Stomach smooth muscle (tissue), 2 donors: ENCODE results near the gene PDCL3.

ENCODE experiments used
- H3K27ac ChIP-seq: one replicate; pipeline ENCODE4 v1.7.0; 2013; ENCODE audit warnings: mild to moderate bottlenecking, low read length, inconsistent platforms
- H3K27me3 ChIP-seq, 2 donors: one replicate each; pipeline ENCODE4 v1.7.0; 2013; ENCODE audit warnings: low read length in 2 of 2; ENCODE audit not compliant: insufficient read depth in 2 of 2, control insufficient read depth in 1 of 2
- H3K36me3 ChIP-seq, 2 donors: one replicate each; pipeline ENCODE4 v1.7.0; 2013; ENCODE audit warnings: low read length in 2 of 2; ENCODE audit not compliant: control insufficient read depth in 2 of 2, insufficient read depth in 2 of 2
- H3K4me1 ChIP-seq: one replicate; pipeline ENCODE4 v1.7.0; 2013; ENCODE audit warnings: low read length; ENCODE audit not compliant: control insufficient read depth, insufficient read depth
- H3K4me3 ChIP-seq, 2 donors: one replicate each; pipeline ENCODE4 v1.7.0; 2013; ENCODE audit warnings: low read length in 2 of 2
- H3K9ac ChIP-seq, 2 donors: one replicate each; pipeline ENCODE4 v1.7.0; 2013; ENCODE audit warnings: low read length in 2 of 2, mild to moderate bottlenecking in 1 of 2
- H3K9me3 ChIP-seq, 2 donors: one replicate each; pipeline ENCODE4 v1.7.0; 2013; ENCODE audit warnings: low read length in 2 of 2; ENCODE audit not compliant: control insufficient read depth in 2 of 2
- donor health status: healthy.
- donor health status: Pancreatic carcinoma.

The PDCL3 gene

DNA sequence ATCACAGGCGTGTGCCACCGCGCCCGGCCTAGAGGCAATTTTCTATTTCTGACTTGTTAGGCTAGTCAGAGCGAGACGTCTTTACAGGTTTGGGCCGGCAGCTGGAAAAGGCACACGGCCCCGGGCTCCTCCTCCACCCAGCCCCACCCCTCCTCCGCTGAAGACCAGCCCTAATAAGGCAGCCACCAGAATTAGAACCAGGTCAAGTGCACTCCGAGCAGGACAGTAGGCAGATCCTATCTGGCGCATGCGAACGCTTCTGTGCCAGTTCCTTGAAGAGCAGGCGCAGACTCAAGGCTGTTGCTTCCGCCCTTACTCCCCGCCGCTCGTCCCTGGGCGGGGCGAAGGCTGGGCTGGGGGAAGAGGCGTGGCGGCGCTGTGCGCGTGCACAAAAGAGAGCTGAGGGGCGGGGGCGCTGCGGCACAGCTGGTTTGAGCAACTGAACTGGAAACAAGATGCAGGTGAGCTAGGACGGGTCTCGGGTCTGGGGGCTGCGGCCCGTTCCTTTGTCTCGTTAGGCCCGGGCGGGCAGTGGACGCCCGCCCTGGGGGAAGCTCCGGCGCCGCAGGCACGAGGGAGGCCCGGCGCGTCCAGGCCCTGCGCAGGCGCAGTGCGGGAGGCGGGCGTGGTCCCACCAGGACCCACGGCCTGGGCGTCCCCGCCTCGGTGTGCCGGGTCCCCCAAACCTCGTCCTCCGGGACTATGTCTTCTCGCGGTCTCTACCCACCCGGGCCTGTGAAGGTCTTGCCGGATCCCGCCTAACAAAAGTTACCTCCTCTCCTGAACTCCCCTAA lies at the start of gene PDCL3:
PDCL3 (plus strand) TSS at position 381 of the 794 bp plus-strand sequence; CDS start at position 456, 75 bp downstream.
- Histone ChIP-seq H3K36me3 (peaks cover 11 to 13% of the 10 kb centered on the region in 2 donors), H3K27ac (peak within 1 kb of the TSS; percentile 89), H3K27me3 (no peaks in the 10 kb centered on the region), H3K9ac (peak within 1 kb of the TSS; percentile 94 to 97), H3K4me1 (peaks cover 20% of the 10 kb centered on the region), H3K9me3 (no peaks in the 10 kb centered on the region), H3K4me3 (peak within 1 kb of the TSS; percentile 93 to 95)

DNA sequence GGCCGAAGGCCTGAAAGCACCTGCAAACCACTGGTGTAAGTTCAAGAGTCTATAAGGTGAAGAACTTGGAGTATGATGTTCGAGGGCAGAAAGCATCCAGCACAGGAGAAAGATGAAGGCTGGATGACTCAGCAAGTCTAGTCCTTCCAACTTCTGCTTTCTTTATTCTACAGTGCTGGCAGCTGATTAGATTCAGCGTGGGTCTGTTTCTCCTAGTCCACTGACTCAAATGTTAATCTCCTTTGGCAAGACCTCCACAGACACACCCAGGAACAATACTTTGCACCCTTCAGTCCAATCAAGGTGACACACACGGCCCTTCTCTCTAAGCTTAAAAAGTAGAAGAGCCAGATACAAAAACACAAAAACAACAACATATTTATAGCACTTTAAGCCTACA lies 49.1 kb upstream of the PDCL3 start:
- no peak overlapping the region for H3K27ac ChIP-seq
- H3K9ac ChIP-seq = no peak overlapping the region

DNA sequence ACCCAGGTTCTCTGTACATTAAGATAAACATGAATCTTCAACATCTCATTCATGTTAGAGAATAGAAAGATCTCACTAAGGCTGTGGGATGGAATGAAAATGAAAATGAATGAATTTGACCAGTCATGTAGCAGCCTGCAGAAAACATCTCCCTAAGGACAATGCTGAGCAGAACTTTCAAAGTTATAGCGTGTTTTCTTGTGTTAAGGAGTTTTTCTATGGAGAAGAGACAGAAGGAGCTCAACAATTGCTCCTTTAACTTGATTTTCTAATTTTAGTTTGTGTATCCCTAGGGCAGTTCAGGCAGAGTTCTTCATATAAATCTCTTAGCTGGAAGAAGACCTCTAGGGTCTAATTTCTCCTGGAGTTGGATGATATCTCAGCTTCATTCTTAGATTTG lies 45.2 kb upstream of the PDCL3 start:
- Histone ChIP-seq H3K27me3 (no peaks in the 10 kb centered on the region), H3K9me3 (no peaks in the 10 kb centered on the region), H3K4me1 (no peaks in the 10 kb centered on the region), H3K4me3 (no peak overlapping the region), H3K36me3 (no peaks in the 10 kb centered on the region), H3K9ac (no peak overlapping the region), H3K27ac (no peak overlapping the region)

More for the DNA sequence above, 49.1 kb upstream of the PDCL3 start:
- H3K4me1 ChIP-seq = no peaks in the 10 kb centered on the region
- no peaks in the 10 kb centered on the region for H3K9me3 ChIP-seq
- no peaks in the 10 kb centered on the region for H3K27me3 ChIP-seq
- H3K4me3 ChIP-seq = no peak overlapping the region
- H3K36me3 ChIP-seq = no peaks in the 10 kb centered on the region

DNA sequence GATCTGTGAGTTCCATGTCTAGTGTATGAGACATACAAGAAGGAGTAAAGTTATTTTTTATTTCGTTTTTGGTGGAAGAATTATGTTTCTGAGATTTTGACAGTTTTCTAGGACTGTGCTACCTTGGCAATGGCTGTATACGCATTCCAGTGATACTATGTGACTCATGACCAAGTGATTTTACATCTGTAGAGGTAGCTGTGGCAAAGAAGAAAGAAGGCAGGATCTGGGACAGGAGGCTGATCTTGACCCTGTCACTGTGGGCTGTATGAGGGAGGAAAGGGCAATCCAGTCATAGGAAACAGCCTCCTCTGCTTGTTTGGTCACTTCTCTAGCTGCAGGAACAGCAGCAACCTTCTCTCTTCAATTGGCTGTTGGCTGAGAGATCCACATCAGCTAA lies 44.0 kb upstream of the PDCL3 start:
- no peaks in the 10 kb centered on the region for H3K36me3 ChIP-seq
- no peaks in the 10 kb centered on the region for H3K27me3 ChIP-seq
- no peak overlapping the region for H3K27ac ChIP-seq
- peaks cover 0 to 3% of the 10 kb centered on the region in 2 donors for H3K9me3 ChIP-seq
- no peak overlapping the region for H3K4me3 ChIP-seq
- no peaks in the 10 kb centered on the region for H3K4me1 ChIP-seq
- no peak overlapping the region for H3K9ac ChIP-seq

DNA sequence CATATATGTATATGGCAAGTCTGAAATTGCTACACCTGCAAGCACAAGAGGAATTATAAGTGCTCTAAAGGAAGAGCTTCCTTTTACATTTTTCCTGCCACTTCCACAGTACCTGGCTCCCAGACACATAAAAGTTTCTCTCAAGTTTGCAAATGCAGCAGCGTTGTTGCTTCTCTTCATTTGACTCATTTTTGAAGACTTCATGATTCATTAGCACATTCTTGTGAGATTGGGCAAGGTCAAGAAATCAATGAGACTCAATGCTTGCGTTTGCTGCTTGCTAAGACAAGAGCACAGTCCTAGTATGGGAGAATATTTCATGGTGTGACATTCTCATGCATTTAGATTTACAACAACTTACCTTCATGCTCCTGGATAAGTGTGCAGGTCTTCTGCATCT lies 42.6 kb upstream of the PDCL3 start:
- H3K9ac ChIP-seq = no peak overlapping the region
- H3K27me3 ChIP-seq = no peaks in the 10 kb centered on the region
- no peak overlapping the region for H3K27ac ChIP-seq
- H3K9me3 ChIP-seq = peaks cover 0 to 3% of the 10 kb centered on the region in 2 donors
- no peaks in the 10 kb centered on the region for H3K36me3 ChIP-seq
- H3K4me1 ChIP-seq = no peaks in the 10 kb centered on the region
- no peak overlapping the region for H3K4me3 ChIP-seq

DNA sequence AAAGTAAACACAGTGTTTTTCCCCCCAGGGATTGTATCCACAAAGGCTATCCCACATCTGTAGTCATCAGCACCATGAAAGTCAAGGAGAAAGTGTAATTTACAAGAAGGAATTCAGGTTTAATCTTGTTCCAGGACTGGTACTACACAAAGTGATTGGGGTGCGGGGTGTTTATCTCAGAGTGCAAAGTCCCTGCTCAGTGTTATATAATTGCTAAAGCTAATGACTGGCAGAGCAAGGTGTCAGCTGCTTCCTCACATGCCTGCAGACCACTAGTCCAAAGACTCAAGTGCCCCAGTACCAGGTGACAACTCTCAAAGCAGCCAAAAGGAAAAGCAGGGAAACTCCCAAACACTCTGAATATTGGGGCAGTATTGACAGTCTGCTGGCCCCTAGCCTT lies 40.4 kb upstream of the PDCL3 start:
- Histone ChIP-seq H3K36me3 (no peaks in the 10 kb centered on the region), H3K4me1 (no peaks in the 10 kb centered on the region), H3K9me3 (peaks cover 0 to 3% of the 10 kb centered on the region in 2 donors), H3K9ac (no peak overlapping the region), H3K27me3 (no peaks in the 10 kb centered on the region), H3K4me3 (no peak overlapping the region), H3K27ac (no peak overlapping the region)

DNA sequence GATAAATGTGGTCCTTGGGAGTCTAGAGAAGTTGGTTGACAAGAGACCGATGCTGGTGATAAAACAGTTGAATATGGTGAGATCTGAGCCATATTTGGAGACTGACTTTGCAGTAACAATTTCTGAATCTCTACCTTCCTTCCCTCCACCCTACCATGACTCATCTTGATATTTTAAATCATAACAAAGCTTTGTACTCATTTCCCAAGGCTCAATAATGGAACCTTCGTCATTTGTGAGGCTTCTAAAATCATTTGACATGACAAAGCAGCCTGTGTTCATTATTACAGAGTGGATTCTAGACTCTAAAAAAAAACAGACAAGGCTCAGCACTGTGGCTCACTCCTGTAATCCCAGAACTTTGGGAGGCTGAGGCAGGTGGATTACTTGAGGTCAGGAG lies 38.5 kb upstream of the PDCL3 start:
- Histone ChIP-seq H3K4me1 (no peaks in the 10 kb centered on the region), H3K9ac (no peak overlapping the region), H3K4me3 (no peak overlapping the region), H3K36me3 (no peaks in the 10 kb centered on the region), H3K27ac (no peak overlapping the region), H3K27me3 (no peaks in the 10 kb centered on the region), H3K9me3 (peaks cover 0 to 3% of the 10 kb centered on the region in 2 donors)

DNA sequence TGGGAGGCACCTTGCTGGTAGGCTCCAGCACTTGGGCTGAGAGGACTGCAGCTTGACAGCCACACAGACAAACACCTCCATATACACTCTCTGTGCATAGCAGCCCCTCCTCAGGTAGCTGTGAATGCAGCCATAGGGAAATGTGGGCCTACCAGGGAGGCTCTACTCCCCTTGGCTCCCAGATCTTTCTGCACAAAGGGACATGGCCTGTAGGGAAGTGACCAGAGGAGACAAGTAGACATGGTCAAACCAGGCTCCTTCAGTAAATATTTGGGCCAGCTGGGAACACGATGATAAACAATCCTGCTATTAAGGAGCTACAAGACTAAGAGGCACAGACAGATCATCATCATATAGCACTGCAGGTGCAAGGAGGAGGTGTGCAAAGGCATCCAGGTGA lies 35.9 kb upstream of the PDCL3 start:
- Histone ChIP-seq H3K4me3 (no peak overlapping the region), H3K36me3 (no peaks in the 10 kb centered on the region), H3K9ac (no peak overlapping the region)

DNA sequence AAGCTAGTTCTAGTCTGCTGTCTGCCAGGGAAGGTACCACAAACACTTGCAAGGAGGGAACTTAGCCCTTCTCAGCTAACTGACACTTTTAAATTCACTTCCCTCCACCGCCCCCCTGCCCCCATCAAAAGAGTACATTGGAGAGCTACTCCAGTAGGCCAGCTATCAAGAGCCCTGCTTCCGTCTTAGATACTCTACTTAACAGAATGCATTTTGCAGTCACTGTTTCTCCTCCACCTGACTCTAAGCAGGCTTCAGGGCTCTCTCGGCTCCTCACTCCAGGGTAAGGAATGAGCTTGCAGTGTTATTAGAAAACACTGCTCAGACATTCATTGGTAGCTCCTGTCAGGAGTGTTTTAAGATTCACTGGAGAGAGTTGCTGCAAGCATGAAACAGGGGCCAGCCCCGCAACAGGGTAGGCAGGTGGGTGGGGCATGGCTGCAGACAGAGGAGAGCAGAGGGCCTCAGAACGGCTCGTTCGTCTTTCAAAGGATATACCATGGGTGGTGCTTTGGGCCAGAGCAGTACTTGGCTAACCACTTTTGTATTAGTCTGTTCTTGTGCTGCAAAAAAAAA lies 35.3 kb upstream of the PDCL3 start:
- peaks cover 0 to 3% of the 10 kb centered on the region in 2 donors for H3K9me3 ChIP-seq
- no peak overlapping the region for H3K27ac ChIP-seq
- H3K9ac ChIP-seq = no peak overlapping the region
- peaks cover 0 to 2% of the 10 kb centered on the region in 2 donors for H3K27me3 ChIP-seq
- H3K4me1 ChIP-seq = no peaks in the 10 kb centered on the region
- no peaks in the 10 kb centered on the region for H3K36me3 ChIP-seq
- no peak overlapping the region for H3K4me3 ChIP-seq

More for the DNA sequence above, 35.9 kb upstream of the PDCL3 start:
- Histone ChIP-seq H3K4me1 (no peaks in the 10 kb centered on the region), H3K27ac (no peak overlapping the region), H3K27me3 (peaks cover 0 to 2% of the 10 kb centered on the region in 2 donors), H3K9me3 (peaks cover 0 to 3% of the 10 kb centered on the region in 2 donors)

DNA sequence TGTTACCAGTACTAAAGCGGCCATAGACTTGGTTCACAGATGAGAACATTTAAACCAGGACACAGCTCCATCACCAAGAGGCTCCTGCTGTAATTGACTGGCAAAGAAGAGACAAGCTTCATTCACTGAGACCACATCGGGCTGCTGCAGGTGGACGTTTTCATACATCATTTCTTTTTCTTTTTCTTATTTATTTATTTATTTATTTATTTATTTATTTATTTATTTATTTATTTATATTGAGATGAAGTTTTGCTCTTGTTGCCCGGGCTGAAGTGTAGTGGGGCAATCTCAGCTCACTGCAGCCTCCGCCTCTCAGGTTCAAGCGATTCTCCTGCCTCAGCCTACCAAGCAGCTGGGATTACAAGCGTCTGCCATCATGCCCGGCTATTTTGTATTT lies 33.6 kb upstream of the PDCL3 start:
- Histone ChIP-seq H3K4me1 (no peaks in the 10 kb centered on the region), H3K27me3 (peaks cover 0 to 2% of the 10 kb centered on the region in 2 donors), H3K27ac (no peak overlapping the region), H3K4me3 (no peak overlapping the region), H3K9ac (no peak overlapping the region), H3K36me3 (no peaks in the 10 kb centered on the region), H3K9me3 (peaks cover 4% of the 10 kb centered on the region in 2 donors)

DNA sequence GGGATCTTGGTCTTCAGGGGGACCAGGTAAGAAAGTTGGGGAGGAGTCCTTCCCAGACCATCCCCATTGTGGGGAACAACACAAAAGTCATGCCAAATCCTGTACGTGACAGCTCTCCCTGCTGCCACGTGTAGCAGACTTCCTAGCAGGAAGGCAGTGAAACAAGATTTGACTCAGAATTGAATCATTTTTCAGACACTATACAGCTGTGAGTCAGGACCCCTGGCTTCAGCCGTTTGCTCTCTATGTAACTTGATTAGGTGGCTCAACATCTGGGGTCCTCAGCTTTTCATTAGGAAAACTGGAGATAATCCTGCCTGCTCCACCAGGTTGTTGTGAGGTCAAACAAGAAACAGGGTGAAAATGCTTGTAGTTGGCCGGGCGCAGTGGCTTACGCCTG lies 32.9 kb upstream of the PDCL3 start:
- H3K27me3 ChIP-seq = peaks cover 0 to 2% of the 10 kb centered on the region in 2 donors

More for the DNA sequence above, 32.9 kb upstream of the PDCL3 start:
- Histone ChIP-seq H3K27ac (no peak overlapping the region), H3K4me1 (no peaks in the 10 kb centered on the region), H3K9ac (no peak overlapping the region), H3K4me3 (no peak overlapping the region), H3K9me3 (peaks cover 4% of the 10 kb centered on the region in 2 donors), H3K36me3 (no peaks in the 10 kb centered on the region)
